Measurements from ENCODE around the gene MAFG. TPM values are rescaled to one million over a fixed set of nuclear protein-coding genes. Genes with fewer than 3 reads are reported as not detected.

The MAFG gene
- total and polyA plus RNA-seq, 2 of the 13 experiments (the other 11 are each of a cell fraction or from before 2014, with no cell fraction given): 14.5 to 20.0 TPM

DNA sequence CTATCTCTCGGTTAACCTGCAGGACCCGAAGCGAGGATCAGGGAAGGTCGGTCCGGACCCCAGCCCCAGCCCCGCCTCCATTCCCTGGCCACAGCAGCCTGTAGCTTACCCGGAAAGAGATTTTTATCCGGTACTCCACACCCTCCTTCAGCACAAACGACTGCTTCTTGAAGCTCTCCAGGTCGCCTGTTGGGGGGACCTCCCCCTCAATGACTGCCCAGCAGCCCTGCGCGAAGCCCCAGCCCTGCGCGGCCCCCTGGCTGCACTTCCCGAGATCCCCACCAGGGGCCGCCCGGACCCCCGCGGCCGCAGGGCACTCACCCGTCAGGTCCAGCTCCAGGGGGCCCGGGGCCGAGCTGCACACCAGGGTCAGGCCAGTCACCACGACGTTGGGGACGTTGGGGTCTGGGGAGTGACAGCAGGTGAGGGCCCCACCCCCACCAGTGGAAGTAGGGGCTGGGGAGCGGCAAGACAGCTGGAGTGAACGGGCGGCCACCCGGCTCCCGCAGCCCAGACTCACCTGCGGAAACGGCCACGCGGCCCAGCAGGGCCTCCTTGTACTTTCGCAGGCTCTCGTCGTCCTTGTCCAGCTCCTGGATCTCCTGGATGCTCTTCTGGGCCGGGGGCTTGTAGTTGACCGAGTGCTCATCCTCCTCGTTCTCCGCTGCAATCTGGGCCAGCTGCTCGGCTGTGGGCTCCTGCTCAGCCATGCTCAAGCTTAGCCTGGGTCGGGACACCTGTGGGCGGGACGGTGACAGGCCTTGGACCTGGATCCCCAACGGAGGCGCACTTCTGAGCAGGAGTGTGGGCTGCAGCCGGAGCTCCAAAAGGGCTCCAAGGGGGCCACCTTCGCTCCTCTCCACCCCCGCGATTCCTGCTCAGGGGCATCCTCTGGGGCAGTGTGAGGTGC is 58.1 kb downstream of the MAFG start (continued):
- TF ChIP-seq, protein P1, sequence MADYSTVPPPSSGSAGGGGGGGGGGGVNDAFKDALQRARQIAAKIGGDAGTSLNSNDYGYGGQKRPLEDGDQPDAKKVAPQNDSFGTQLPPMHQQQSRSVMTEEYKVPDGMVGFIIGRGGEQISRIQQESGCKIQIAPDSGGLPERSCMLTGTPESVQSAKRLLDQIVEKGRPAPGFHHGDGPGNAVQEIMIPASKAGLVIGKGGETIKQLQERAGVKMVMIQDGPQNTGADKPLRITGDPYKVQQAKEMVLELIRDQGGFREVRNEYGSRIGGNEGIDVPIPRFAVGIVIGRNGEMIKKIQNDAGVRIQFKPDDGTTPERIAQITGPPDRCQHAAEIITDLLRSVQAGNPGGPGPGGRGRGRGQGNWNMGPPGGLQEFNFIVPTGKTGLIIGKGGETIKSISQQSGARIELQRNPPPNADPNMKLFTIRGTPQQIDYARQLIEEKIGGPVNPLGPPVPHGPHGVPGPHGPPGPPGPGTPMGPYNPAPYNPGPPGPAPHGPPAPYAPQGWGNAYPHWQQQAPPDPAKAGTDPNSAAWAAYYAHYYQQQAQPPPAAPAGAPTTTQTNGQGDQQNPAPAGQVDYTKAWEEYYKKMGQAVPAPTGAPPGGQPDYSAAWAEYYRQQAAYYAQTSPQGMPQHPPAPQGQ (CRISPR knock-in tag; IDR thresholded peaks at IDR 0.05; ENCODE audit: borderline replicate concordance): 0 out of 2 replicates have a peak, but pooled peaks have one; percentile 69
- 0 out of 2 replicates have a peak, but pooled peaks have one; percentile 48 for TF ChIP-seq SNAI1 (CRISPR knock-in tag; IDR thresholded peaks at IDR 0.05; ENCODE audit: borderline replicate concordance)
- no peak for TF ChIP-seq TOE1 (CRISPR knock-in tag; IDR thresholded peaks at IDR 0.05)
- no peak; the same call in 1 of the 2 replicates for TF ChIP-seq MEF2D (CRISPR knock-in tag; IDR thresholded peaks at IDR 0.05)
- TF ChIP-seq, protein P2, sequence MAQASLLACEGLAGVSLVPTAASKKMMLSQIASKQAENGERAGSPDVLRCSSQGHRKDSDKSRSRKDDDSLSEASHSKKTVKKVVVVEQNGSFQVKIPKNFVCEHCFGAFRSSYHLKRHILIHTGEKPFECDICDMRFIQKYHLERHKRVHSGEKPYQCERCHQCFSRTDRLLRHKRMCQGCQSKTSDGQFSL (CRISPR knock-in tag; IDR thresholded peaks at IDR 0.05): no peak; the same call in 1 of the 2 replicates
- TF ChIP-seq MIER2 (CRISPR knock-in tag; IDR thresholded peaks at IDR 0.05): no peak
- TF ChIP-seq, protein P3, sequence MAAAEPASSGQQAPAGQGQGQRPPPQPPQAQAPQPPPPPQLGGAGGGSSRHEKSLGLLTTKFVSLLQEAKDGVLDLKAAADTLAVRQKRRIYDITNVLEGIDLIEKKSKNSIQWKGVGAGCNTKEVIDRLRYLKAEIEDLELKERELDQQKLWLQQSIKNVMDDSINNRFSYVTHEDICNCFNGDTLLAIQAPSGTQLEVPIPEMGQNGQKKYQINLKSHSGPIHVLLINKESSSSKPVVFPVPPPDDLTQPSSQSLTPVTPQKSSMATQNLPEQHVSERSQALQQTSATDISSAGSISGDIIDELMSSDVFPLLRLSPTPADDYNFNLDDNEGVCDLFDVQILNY (CRISPR knock-in tag; conservative IDR thresholded peaks at IDR 0.05): no peak
- TF ChIP-seq, protein P4, sequence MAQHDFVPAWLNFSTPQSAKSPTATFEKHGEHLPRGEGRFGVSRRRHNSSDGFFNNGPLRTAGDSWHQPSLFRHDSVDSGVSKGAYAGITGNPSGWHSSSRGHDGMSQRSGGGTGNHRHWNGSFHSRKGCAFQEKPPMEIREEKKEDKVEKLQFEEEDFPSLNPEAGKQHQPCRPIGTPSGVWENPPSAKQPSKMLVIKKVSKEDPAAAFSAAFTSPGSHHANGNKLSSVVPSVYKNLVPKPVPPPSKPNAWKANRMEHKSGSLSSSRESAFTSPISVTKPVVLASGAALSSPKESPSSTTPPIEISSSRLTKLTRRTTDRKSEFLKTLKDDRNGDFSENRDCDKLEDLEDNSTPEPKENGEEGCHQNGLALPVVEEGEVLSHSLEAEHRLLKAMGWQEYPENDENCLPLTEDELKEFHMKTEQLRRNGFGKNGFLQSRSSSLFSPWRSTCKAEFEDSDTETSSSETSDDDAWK (CRISPR knock-in tag; IDR thresholded peaks at IDR 0.05): no peak
- no peak for TF ChIP-seq SOX6 (IDR thresholded peaks at IDR 0.05)
- peak; percentile 55 for TF ChIP-seq SOX6 (CRISPR knock-in tag; IDR thresholded peaks at IDR 0.05)
- TF ChIP-seq, protein P5, sequence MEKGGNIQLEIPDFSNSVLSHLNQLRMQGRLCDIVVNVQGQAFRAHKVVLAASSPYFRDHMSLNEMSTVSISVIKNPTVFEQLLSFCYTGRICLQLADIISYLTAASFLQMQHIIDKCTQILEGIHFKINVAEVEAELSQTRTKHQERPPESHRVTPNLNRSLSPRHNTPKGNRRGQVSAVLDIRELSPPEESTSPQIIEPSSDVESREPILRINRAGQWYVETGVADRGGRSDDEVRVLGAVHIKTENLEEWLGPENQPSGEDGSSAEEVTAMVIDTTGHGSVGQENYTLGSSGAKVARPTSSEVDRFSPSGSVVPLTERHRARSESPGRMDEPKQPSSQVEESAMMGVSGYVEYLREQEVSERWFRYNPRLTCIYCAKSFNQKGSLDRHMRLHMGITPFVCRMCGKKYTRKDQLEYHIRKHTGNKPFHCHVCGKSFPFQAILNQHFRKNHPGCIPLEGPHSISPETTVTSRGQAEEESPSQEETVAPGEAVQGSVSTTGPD (CRISPR knock-in tag; IDR thresholded peaks at IDR 0.05): no peak
- no peak for TF ChIP-seq SETDB1 (CRISPR knock-in tag; IDR thresholded peaks at IDR 0.05; ENCODE audit: borderline replicate concordance)
- no peak for TF ChIP-seq MEIS1 (CRISPR knock-in tag; IDR thresholded peaks at IDR 0.05; ENCODE audit: borderline replicate concordance)
- no peak for TF ChIP-seq ZNF556 (CRISPR knock-in tag; IDR thresholded peaks at IDR 0.05; ENCODE audit: borderline replicate concordance)
- TF ChIP-seq RARA (CRISPR knock-in tag; IDR thresholded peaks at IDR 0.05): no peak
- TF ChIP-seq, protein P6, sequence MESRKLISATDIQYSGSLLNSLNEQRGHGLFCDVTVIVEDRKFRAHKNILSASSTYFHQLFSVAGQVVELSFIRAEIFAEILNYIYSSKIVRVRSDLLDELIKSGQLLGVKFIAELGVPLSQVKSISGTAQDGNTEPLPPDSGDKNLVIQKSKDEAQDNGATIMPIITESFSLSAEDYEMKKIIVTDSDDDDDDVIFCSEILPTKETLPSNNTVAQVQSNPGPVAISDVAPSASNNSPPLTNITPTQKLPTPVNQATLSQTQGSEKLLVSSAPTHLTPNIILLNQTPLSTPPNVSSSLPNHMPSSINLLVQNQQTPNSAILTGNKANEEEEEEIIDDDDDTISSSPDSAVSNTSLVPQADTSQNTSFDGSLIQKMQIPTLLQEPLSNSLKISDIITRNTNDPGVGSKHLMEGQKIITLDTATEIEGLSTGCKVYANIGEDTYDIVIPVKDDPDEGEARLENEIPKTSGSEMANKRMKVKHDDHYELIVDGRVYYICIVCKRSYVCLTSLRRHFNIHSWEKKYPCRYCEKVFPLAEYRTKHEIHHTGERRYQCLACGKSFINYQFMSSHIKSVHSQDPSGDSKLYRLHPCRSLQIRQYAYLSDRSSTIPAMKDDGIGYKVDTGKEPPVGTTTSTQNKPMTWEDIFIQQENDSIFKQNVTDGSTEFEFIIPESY (CRISPR knock-in tag; IDR thresholded peaks at IDR 0.05): peak; percentile 99
- TF ChIP-seq SP4 (CRISPR knock-in tag; IDR thresholded peaks at IDR 0.05): no peak
- TF ChIP-seq, protein P7, sequence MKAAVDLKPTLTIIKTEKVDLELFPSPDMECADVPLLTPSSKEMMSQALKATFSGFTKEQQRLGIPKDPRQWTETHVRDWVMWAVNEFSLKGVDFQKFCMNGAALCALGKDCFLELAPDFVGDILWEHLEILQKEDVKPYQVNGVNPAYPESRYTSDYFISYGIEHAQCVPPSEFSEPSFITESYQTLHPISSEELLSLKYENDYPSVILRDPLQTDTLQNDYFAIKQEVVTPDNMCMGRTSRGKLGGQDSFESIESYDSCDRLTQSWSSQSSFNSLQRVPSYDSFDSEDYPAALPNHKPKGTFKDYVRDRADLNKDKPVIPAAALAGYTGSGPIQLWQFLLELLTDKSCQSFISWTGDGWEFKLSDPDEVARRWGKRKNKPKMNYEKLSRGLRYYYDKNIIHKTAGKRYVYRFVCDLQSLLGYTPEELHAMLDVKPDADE (CRISPR knock-in tag; IDR thresholded peaks at IDR 0.05): no peak; the same call in 1 of the 2 replicates
- TF ChIP-seq NFE2L2 (IDR thresholded peaks at IDR 0.05; ENCODE audit: low read length): no peak
- TF ChIP-seq RFXANK (CRISPR knock-in tag; IDR thresholded peaks at IDR 0.05): no peak

Data from HepG2 (cell line).